ENCODE results near the gene HGF. TPM values are rescaled to one million over a fixed set of nuclear protein-coding genes. Genes with fewer than 3 reads are reported as not detected.

The HGF gene
- total and polyA plus RNA-seq, 2 of the 8 experiments (the other 6 are each of a cell fraction or from before 2014, with no cell fraction given) = 0.05 to 0.60 TPM

DNA sequence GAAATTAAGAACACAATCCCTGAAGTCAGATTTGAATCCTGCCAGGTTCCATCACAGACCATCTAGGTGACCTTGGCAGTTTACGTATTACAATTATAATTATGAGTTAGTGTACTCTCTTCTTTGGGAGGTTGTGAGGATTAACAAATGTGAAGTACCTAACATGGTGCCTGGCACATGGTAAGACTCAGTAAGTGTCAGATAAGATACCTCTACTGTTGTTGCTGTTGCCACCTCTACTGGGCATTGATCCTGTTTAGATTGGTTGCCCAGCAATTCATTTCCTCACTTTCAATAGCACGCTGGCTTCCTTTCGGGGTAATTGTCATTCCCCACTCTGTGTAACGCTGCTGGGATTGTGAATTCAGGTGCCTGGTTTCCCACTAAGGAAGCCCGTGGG, 31.7 kb upstream of the HGF start (continued):
- TF ChIP-seq, protein P1, sequence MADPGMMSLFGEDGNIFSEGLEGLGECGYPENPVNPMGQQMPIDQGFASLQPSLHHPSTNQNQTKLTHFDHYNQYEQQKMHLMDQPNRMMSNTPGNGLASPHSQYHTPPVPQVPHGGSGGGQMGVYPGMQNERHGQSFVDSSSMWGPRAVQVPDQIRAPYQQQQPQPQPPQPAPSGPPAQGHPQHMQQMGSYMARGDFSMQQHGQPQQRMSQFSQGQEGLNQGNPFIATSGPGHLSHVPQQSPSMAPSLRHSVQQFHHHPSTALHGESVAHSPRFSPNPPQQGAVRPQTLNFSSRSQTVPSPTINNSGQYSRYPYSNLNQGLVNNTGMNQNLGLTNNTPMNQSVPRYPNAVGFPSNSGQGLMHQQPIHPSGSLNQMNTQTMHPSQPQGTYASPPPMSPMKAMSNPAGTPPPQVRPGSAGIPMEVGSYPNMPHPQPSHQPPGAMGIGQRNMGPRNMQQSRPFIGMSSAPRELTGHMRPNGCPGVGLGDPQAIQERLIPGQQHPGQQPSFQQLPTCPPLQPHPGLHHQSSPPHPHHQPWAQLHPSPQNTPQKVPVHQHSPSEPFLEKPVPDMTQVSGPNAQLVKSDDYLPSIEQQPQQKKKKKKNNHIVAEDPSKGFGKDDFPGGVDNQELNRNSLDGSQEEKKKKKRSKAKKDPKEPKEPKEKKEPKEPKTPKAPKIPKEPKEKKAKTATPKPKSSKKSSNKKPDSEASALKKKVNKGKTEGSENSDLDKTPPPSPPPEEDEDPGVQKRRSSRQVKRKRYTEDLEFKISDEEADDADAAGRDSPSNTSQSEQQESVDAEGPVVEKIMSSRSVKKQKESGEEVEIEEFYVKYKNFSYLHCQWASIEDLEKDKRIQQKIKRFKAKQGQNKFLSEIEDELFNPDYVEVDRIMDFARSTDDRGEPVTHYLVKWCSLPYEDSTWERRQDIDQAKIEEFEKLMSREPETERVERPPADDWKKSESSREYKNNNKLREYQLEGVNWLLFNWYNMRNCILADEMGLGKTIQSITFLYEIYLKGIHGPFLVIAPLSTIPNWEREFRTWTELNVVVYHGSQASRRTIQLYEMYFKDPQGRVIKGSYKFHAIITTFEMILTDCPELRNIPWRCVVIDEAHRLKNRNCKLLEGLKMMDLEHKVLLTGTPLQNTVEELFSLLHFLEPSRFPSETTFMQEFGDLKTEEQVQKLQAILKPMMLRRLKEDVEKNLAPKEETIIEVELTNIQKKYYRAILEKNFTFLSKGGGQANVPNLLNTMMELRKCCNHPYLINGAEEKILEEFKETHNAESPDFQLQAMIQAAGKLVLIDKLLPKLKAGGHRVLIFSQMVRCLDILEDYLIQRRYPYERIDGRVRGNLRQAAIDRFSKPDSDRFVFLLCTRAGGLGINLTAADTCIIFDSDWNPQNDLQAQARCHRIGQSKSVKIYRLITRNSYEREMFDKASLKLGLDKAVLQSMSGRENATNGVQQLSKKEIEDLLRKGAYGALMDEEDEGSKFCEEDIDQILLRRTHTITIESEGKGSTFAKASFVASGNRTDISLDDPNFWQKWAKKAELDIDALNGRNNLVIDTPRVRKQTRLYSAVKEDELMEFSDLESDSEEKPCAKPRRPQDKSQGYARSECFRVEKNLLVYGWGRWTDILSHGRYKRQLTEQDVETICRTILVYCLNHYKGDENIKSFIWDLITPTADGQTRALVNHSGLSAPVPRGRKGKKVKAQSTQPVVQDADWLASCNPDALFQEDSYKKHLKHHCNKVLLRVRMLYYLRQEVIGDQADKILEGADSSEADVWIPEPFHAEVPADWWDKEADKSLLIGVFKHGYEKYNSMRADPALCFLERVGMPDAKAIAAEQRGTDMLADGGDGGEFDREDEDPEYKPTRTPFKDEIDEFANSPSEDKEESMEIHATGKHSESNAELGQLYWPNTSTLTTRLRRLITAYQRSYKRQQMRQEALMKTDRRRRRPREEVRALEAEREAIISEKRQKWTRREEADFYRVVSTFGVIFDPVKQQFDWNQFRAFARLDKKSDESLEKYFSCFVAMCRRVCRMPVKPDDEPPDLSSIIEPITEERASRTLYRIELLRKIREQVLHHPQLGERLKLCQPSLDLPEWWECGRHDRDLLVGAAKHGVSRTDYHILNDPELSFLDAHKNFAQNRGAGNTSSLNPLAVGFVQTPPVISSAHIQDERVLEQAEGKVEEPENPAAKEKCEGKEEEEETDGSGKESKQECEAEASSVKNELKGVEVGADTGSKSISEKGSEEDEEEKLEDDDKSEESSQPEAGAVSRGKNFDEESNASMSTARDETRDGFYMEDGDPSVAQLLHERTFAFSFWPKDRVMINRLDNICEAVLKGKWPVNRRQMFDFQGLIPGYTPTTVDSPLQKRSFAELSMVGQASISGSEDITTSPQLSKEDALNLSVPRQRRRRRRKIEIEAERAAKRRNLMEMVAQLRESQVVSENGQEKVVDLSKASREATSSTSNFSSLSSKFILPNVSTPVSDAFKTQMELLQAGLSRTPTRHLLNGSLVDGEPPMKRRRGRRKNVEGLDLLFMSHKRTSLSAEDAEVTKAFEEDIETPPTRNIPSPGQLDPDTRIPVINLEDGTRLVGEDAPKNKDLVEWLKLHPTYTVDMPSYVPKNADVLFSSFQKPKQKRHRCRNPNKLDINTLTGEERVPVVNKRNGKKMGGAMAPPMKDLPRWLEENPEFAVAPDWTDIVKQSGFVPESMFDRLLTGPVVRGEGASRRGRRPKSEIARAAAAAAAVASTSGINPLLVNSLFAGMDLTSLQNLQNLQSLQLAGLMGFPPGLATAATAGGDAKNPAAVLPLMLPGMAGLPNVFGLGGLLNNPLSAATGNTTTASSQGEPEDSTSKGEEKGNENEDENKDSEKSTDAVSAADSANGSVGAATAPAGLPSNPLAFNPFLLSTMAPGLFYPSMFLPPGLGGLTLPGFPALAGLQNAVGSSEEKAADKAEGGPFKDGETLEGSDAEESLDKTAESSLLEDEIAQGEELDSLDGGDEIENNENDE (IDR thresholded peaks at IDR 0.05; ENCODE audit: insufficient replicate concordance, low read length) = no peak
- no peak for TF ChIP-seq CBX5 (IDR thresholded peaks at IDR 0.05; ENCODE audit: low read depth, low read length)
- TF ChIP-seq GTF2F1 (IDR thresholded peaks at IDR 0.05; ENCODE audit: borderline replicate concordance, low read depth, low read length) = no peak
- TF ChIP-seq FOSL1 (IDR thresholded peaks at IDR 0.05; ENCODE audit: insufficient read depth, low read depth, low read length) = no peak
- TF ChIP-seq SP4 (IDR thresholded peaks at IDR 0.05; ENCODE audit: low read length) = no peak
- TF ChIP-seq BACH1 (IDR thresholded peaks at IDR 0.05; ENCODE audit: low read length) = no peak
- no peak for TF ChIP-seq CHD1 (IDR thresholded peaks at IDR 0.05; ENCODE audit: low read depth, low read length)
- no peak for TF ChIP-seq KDM5A (IDR thresholded peaks at IDR 0.05; ENCODE audit: low read length)
- no peak for TF ChIP-seq CTBP2 (IDR thresholded peaks at IDR 0.05; ENCODE audit: borderline replicate concordance, insufficient read depth, insufficient read length, low read length)
- no peak for TF ChIP-seq ASH2L (IDR thresholded peaks at IDR 0.05; ENCODE audit: low read length)
- TF ChIP-seq SAP30 (IDR thresholded peaks at IDR 0.05; ENCODE audit: insufficient read depth, insufficient replicate concordance, low read length) = no peak
